ENCODE data around the gene EPN3. TPM values are rescaled to one million over a fixed set of nuclear protein-coding genes. Genes with fewer than 3 reads are reported as not detected.

EPN3 gene
- total RNA-seq, result 10 to 100 TPM in 3 of 4 donors, 1 to 10 TPM in 1; 5.4 to 31.5 (median 27.3) TPM
- 22.6 TPM for polyA plus RNA-seq
- long read RNA-seq, donor 1, full-length matches to known transcripts, result 11 of 75 reads
- long read RNA-seq, donor 1, partial matches to known transcripts, result 40 of 75 reads
- long read RNA-seq, donor 1, other reads (novel, unspliced or antisense), result 24 of 75 reads
- long read RNA-seq, donor 2, full-length matches to known transcripts, result 9 of 35 reads
- long read RNA-seq, donor 2, partial matches to known transcripts, result 7 of 35 reads
- long read RNA-seq, donor 2, other reads (novel, unspliced or antisense), result 19 of 35 reads
- long read RNA-seq, donor 3, full-length matches to known transcripts, result 4 of 13 reads
- long read RNA-seq, donor 3, partial matches to known transcripts, result 4 of 13 reads
- long read RNA-seq, donor 3, other reads (novel, unspliced or antisense), result 5 of 13 reads
- long read RNA-seq, donor 4, full-length matches to known transcripts, result 7 of 20 reads
- long read RNA-seq, donor 4, partial matches to known transcripts, result 3 of 20 reads
- long read RNA-seq, donor 4, other reads (novel, unspliced or antisense), result 10 of 20 reads

GRCh38 chr17:50532452-50533024 is at the start of gene EPN3:
TSS of gene EPN3 (plus strand) at chr17:50532735. CDS start at chr17:50536557, 3,822 bp downstream.
- Histone ChIP-seq H3K27ac (ENCODE audit: low read length) (peak within 1 kb of the TSS; percentile 28), H3K27me3 (ENCODE audit: control insufficient read depth, insufficient read depth) (no peaks in the 10 kb centered on the region), H3K9me3 (ENCODE audit: control insufficient read depth, low read length) (no peaks in the 10 kb centered on the region), H3K4me3 (ENCODE audit: low read length) (peak within 1 kb of the TSS; percentile 20), H3K4me1 (ENCODE audit: control insufficient read depth, insufficient read depth, low read length) (peaks cover 3% of the 10 kb centered on the region)
- no peak for DNase-seq
- ATAC-seq, result peak; percentile 29 to 40
- 1% methylated on average over 21 of the region's 21 CpGs for WGBS
- intact Hi-C loops (cut with DNase I), result loop anchor here in 3 of 4 donors (5.0 to 10.0 kb wide), 2 partner anchors 48 to 50 kb away; no protein-coding TSS in a partner anchor

GRCh38 chr17:50483266-50483665 is 49.3 kb upstream of the EPN3 start:
- WGBS, result 74% methylated on average over 5 of the region's 5 CpGs
- H3K27me3 ChIP-seq (ENCODE audit: control insufficient read depth, insufficient read depth), result no peaks in the 10 kb centered on the region
- ATAC-seq (no peak), DNase-seq (peak in 2 of 3 donors; percentile 55)
- peaks cover 3% of the 10 kb centered on the region for H3K4me1 ChIP-seq (ENCODE audit: control insufficient read depth, insufficient read depth, low read length)
- no peak overlapping the region for H3K27ac ChIP-seq (ENCODE audit: low read length)
- intact Hi-C loops (cut with DNase I), result loop anchor here (5.0 to 10.0 kb wide), 5 partner anchors 49 to 202 kb away; partner anchors contain the start of gene EPN3 (in 3 of the 4)
- H3K4me3 ChIP-seq (ENCODE audit: low read length), result no peak overlapping the region
- H3K9me3 ChIP-seq (ENCODE audit: control insufficient read depth, low read length), result no peaks in the 10 kb centered on the region

GRCh38 chr17:50484386-50485155 is 48.0 kb upstream of the EPN3 start:
- Histone ChIP-seq H3K4me3 (ENCODE audit: low read length) (no peak overlapping the region), H3K9me3 (ENCODE audit: control insufficient read depth, low read length) (no peaks in the 10 kb centered on the region), H3K27me3 (ENCODE audit: control insufficient read depth, insufficient read depth) (no peaks in the 10 kb centered on the region), H3K4me1 (ENCODE audit: control insufficient read depth, insufficient read depth, low read length) (peaks cover 2% of the 10 kb centered on the region), H3K27ac (ENCODE audit: low read length) (no peak overlapping the region)
- ATAC-seq (no peak), DNase-seq (peak in 2 of 3 donors; percentile 12 to 35)
- intact Hi-C loops (cut with DNase I), result loop anchor here (5.0 to 10.0 kb wide), 5 partner anchors 48 to 200 kb away; partner anchors contain the start of gene EPN3 (in 3 of the 4)
- 92% methylated on average over 11 of the region's 11 CpGs for WGBS

- no peaks in the 10 kb centered on the region for H3K27me3 ChIP-seq (ENCODE audit: control insufficient read depth, insufficient read depth)
- no peak overlapping the region for H3K27ac ChIP-seq (ENCODE audit: low read length)
- H3K9me3 ChIP-seq (ENCODE audit: control insufficient read depth, low read length), result no peaks in the 10 kb centered on the region
- ATAC-seq, result no peak
- intact Hi-C loops (cut with DNase I), result loop anchor here (10.0 kb wide), 3 partner anchors 47 to 197 kb away; partner anchors contain the start of gene EPN3 (in 2 of the 4)
- whole genome bisulfite sequencing, result 83% methylated on average over 17 of the region's 17 CpGs
- no peaks in the 10 kb centered on the region for H3K4me1 ChIP-seq (ENCODE audit: control insufficient read depth, insufficient read depth, low read length)
- no peak overlapping the region for H3K4me3 ChIP-seq (ENCODE audit: low read length)
- DNase-seq, result peak in 1 of 3 donors; percentile 39
Measured at GRCh38 chr17:50487213-50488096, 45.1 kb upstream of the EPN3 start.

GRCh38 chr17:50488880-50489279 is 43.7 kb upstream of the EPN3 start:
- DNase-seq, result no peak
- intact Hi-C loops (cut with DNase I), result loop anchor here (10.0 kb wide), 3 partner anchors 46 to 196 kb away; partner anchors contain the start of gene EPN3 (in 2 of the 4)
- 89% methylated on average over 2 of the region's 2 CpGs for WGBS
- H3K27ac ChIP-seq (ENCODE audit: low read length), result no peak overlapping the region
- H3K4me3 ChIP-seq (ENCODE audit: low read length), result no peak overlapping the region
- ATAC-seq, result no peak
- H3K27me3 ChIP-seq (ENCODE audit: control insufficient read depth, insufficient read depth), result no peaks in the 10 kb centered on the region
- H3K4me1 ChIP-seq (ENCODE audit: control insufficient read depth, insufficient read depth, low read length), result no peaks in the 10 kb centered on the region
- H3K9me3 ChIP-seq (ENCODE audit: control insufficient read depth, low read length), result no peaks in the 10 kb centered on the region

GRCh38 chr17:50491505-50491904 is 41.0 kb upstream of the EPN3 start:
- ATAC-seq, result no peak
- 50% methylated on average over 1 of the region's 1 CpG for WGBS
- intact Hi-C loops (cut with DNase I), result no loop called here

GRCh38 chr17:50492214-50492613 is 40.3 kb upstream of the EPN3 start:
- no peaks in the 10 kb centered on the region for H3K9me3 ChIP-seq (ENCODE audit: control insufficient read depth, low read length)

More at GRCh38 chr17:50491505-50491904, 41.0 kb upstream of the EPN3 start:
- no peak overlapping the region for H3K27ac ChIP-seq (ENCODE audit: low read length)
- no peak overlapping the region for H3K4me3 ChIP-seq (ENCODE audit: low read length)
- no peaks in the 10 kb centered on the region for H3K27me3 ChIP-seq (ENCODE audit: control insufficient read depth, insufficient read depth)
- H3K4me1 ChIP-seq (ENCODE audit: control insufficient read depth, insufficient read depth, low read length), result no peaks in the 10 kb centered on the region
- H3K9me3 ChIP-seq (ENCODE audit: control insufficient read depth, low read length), result no peaks in the 10 kb centered on the region
- DNase-seq, result no peak

GRCh38 chr17:50493744-50494143 is 38.8 kb upstream of the EPN3 start:
- no peak overlapping the region for H3K4me3 ChIP-seq (ENCODE audit: low read length)
- no peaks in the 10 kb centered on the region for H3K27me3 ChIP-seq (ENCODE audit: control insufficient read depth, insufficient read depth)
- intact Hi-C loops (cut with DNase I), result no loop called here
- no peak for DNase-seq
- no peak overlapping the region for H3K27ac ChIP-seq (ENCODE audit: low read length)
- H3K9me3 ChIP-seq (ENCODE audit: control insufficient read depth, low read length), result no peaks in the 10 kb centered on the region
- 44% methylated on average over 3 of the region's 3 CpGs for WGBS
- no peak for ATAC-seq
- no peaks in the 10 kb centered on the region for H3K4me1 ChIP-seq (ENCODE audit: control insufficient read depth, insufficient read depth, low read length)

More at GRCh38 chr17:50492214-50492613, 40.3 kb upstream of the EPN3 start:
- Histone ChIP-seq H3K4me1 (ENCODE audit: control insufficient read depth, insufficient read depth, low read length) (no peaks in the 10 kb centered on the region), H3K27ac (ENCODE audit: low read length) (no peak overlapping the region), H3K4me3 (ENCODE audit: low read length) (no peak overlapping the region), H3K27me3 (ENCODE audit: control insufficient read depth, insufficient read depth) (no peaks in the 10 kb centered on the region)
- ATAC-seq (no peak), DNase-seq (no peak)
- intact Hi-C loops (cut with DNase I), result no loop called here
- 92% methylated on average over 8 of the region's 8 CpGs for WGBS

GRCh38 chr17:50495217-50495823 is 37.2 kb upstream of the EPN3 start:
- Histone ChIP-seq H3K4me3 (ENCODE audit: low read length) (no peak overlapping the region), H3K27me3 (ENCODE audit: control insufficient read depth, insufficient read depth) (no peaks in the 10 kb centered on the region), H3K4me1 (ENCODE audit: control insufficient read depth, insufficient read depth, low read length) (no peaks in the 10 kb centered on the region), H3K27ac (ENCODE audit: low read length) (no peak overlapping the region), H3K9me3 (ENCODE audit: control insufficient read depth, low read length) (no peaks in the 10 kb centered on the region)
- no peak for DNase-seq
- WGBS, result 84% methylated on average over 8 of the region's 8 CpGs
- ATAC-seq, result peak in 1 of 2 donors; percentile 16
- intact Hi-C loops (cut with DNase I), result no loop called here

Data from right cardiac atrium (tissue), 5 donors.